ENCODE data around the gene OR4F6. TPM values are rescaled to one million over a fixed set of nuclear protein-coding genes. Genes with fewer than 3 reads are reported as not detected.

The OR4F6 gene
- total RNA-seq, 1 donor from 2014 or later = not detected

GRCh38 chr15:101820781-101821180 is 17.5 kb downstream of the OR4F6 start:
- peaks cover 5% of the 10 kb centered on the region for H3K9me3 Mint-ChIP-seq (ENCODE audit: unreplicated experiment)
- no peak overlapping the region for H3K4me3 Mint-ChIP-seq (ENCODE audit: unreplicated experiment)
- no peak for TF ChIP-seq CTCF (IDR thresholded peaks at IDR 0.05)
- DNase-seq (ENCODE audit: extremely low spot score, unreplicated experiment) = no peak
- peaks cover 2% of the 10 kb centered on the region for H3K27me3 Mint-ChIP-seq (ENCODE audit: unreplicated experiment)
- no peaks in the 10 kb centered on the region for H3K4me1 Mint-ChIP-seq (ENCODE audit: unreplicated experiment)
- H3K27ac Mint-ChIP-seq (ENCODE audit: unreplicated experiment) = no peak overlapping the region
- no peaks in the 10 kb centered on the region for H3K36me3 Mint-ChIP-seq (ENCODE audit: unreplicated experiment)

GRCh38 chr15:101827257-101827656 is 23.9 kb downstream of the OR4F6 start:
- no peak for DNase-seq (ENCODE audit: extremely low spot score, unreplicated experiment)
- Mint-ChIP-seq H3K9me3 (ENCODE audit: unreplicated experiment) (peaks cover 5% of the 10 kb centered on the region), H3K36me3 (ENCODE audit: unreplicated experiment) (no peaks in the 10 kb centered on the region), H3K4me1 (ENCODE audit: unreplicated experiment) (no peaks in the 10 kb centered on the region), H3K4me3 (ENCODE audit: unreplicated experiment) (no peak overlapping the region), H3K27ac (ENCODE audit: unreplicated experiment) (no peak overlapping the region), H3K27me3 (ENCODE audit: unreplicated experiment) (no peaks in the 10 kb centered on the region)
- no peak for TF ChIP-seq CTCF (IDR thresholded peaks at IDR 0.05)

- Mint-ChIP-seq H3K4me1 (ENCODE audit: unreplicated experiment) (no peaks in the 10 kb centered on the region), H3K9me3 (ENCODE audit: unreplicated experiment) (no peaks in the 10 kb centered on the region), H3K4me3 (ENCODE audit: unreplicated experiment) (no peak overlapping the region), H3K27me3 (ENCODE audit: unreplicated experiment) (no peaks in the 10 kb centered on the region), H3K27ac (ENCODE audit: unreplicated experiment) (no peak overlapping the region), H3K36me3 (ENCODE audit: unreplicated experiment) (no peaks in the 10 kb centered on the region)
- DNase-seq (ENCODE audit: extremely low spot score, unreplicated experiment) = no peak
- TF ChIP-seq CTCF (IDR thresholded peaks at IDR 0.05) = no peak
Observed at GRCh38 chr15:101828774-101829173, 25.5 kb downstream of the OR4F6 start.

GRCh38 chr15:101841656-101842055 is 38.3 kb downstream of the OR4F6 start:
- DNase-seq (ENCODE audit: extremely low spot score, unreplicated experiment) = no peak
- Mint-ChIP-seq H3K9me3 (ENCODE audit: unreplicated experiment) (peaks cover 6% of the 10 kb centered on the region), H3K4me1 (ENCODE audit: unreplicated experiment) (no peaks in the 10 kb centered on the region), H3K27ac (ENCODE audit: unreplicated experiment) (no peak overlapping the region), H3K27me3 (ENCODE audit: unreplicated experiment) (peaks cover 4% of the 10 kb centered on the region), H3K36me3 (ENCODE audit: unreplicated experiment) (no peaks in the 10 kb centered on the region), H3K4me3 (ENCODE audit: unreplicated experiment) (no peak overlapping the region)
- no peak for TF ChIP-seq CTCF (IDR thresholded peaks at IDR 0.05)

GRCh38 chr15:101844916-101845315 is 41.6 kb downstream of the OR4F6 start:
- DNase-seq (ENCODE audit: extremely low spot score, unreplicated experiment) = no peak
- no peaks in the 10 kb centered on the region for H3K4me1 Mint-ChIP-seq (ENCODE audit: unreplicated experiment)
- no peak overlapping the region for H3K27ac Mint-ChIP-seq (ENCODE audit: unreplicated experiment)
- TF ChIP-seq CTCF (IDR thresholded peaks at IDR 0.05) = no peak
- peaks cover 4% of the 10 kb centered on the region for H3K27me3 Mint-ChIP-seq (ENCODE audit: unreplicated experiment)
- H3K9me3 Mint-ChIP-seq (ENCODE audit: unreplicated experiment) = no peaks in the 10 kb centered on the region
- H3K36me3 Mint-ChIP-seq (ENCODE audit: unreplicated experiment) = no peaks in the 10 kb centered on the region
- no peak overlapping the region for H3K4me3 Mint-ChIP-seq (ENCODE audit: unreplicated experiment)
